Upper lobe of right lung (tissue), 1 donor: Measurements from ENCODE around the gene HIBADH. TPM values are rescaled to one million over a fixed set of nuclear protein-coding genes. Genes with fewer than 3 reads are reported as not detected.

Experiments
- ATAC-seq: fragments of 200-7000 bp; cut with Tn5 transposase; one replicate; pipeline ENCODE4 v1.9.1; 2020; ENCODE audit warnings: mild to moderate bottlenecking, moderate library complexity
- DNase-seq: peaks from one replicate; pipeline ENCODE4 v3.0.0-alpha.2; 2020
- H3K27ac ChIP-seq: fragments of 200-600 bp; one replicate; pipeline ENCODE4 v1.8.0; 2022
- H3K27me3 ChIP-seq: fragments of 200-600 bp; one replicate; pipeline ENCODE4 v1.8.0; 2022; ENCODE audit warnings: mild to moderate bottlenecking
- H3K36me3 ChIP-seq: fragments of 200-600 bp; one replicate; pipeline ENCODE4 v1.8.0; 2022
- H3K4me1 ChIP-seq: fragments of 200-600 bp; one replicate; pipeline ENCODE4 v1.8.0; 2022
- H3K4me3 ChIP-seq: fragments of 200-600 bp; one replicate; pipeline ENCODE4 v1.8.0; 2022; ENCODE audit warnings: mild to moderate bottlenecking
- H3K9me3 ChIP-seq: fragments of 200-600 bp; one replicate; pipeline ENCODE4 v1.8.0; 2022
- CTCF ChIP-seq: fragments of 200-600 bp; IDR thresholded peaks from one replicate; pipeline ENCODE4 v1.8.0; 2022; ENCODE audit warnings: antibody characterized with exemption
- intact Hi-C: fragments of 100-400 bp; cut with DNase I; formaldehyde crosslinking; loops from one replicate; pipeline ENCODE4 v1.11.0; 2022
- total RNA-seq: library from RNA; stranded (reverse); fragmentation: NEBNext Ultra II Directional; extraction: Animal tissue kit (Norgen Biotek cat#: 25700); gene quantifications from one replicate; pipeline ENCODE4 v1.2.1, GENCODE V29; 2021
- donor health status: DM: no; HTN: yes; CAD: no; lungs with severe emphysema.

HIBADH gene
- total RNA-seq, 1 donor from 2014 or later: 23.7 TPM

DNA sequence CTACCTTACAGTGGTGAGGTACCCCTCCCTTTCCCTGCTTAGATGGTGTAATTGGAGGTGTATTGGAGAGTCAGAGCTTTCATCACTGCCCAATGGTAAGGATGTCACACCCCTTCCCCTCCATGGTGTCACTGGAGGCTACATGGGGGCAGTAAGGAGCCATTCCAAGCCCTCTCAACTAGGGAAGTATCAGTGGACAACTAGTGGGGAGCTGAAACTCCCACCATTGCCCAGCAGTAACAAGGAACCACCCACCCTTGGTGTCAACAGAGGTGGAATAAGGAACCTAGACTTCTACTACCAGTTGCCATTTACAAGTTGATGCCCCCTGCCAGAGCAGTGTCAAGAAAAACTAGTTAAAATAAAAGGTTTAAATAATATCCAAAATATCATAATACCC lies 2.8 kb upstream of the HIBADH start:
- H3K27me3 ChIP-seq: no peaks in the 10 kb centered on the region
- no peak for DNase-seq

DNA sequence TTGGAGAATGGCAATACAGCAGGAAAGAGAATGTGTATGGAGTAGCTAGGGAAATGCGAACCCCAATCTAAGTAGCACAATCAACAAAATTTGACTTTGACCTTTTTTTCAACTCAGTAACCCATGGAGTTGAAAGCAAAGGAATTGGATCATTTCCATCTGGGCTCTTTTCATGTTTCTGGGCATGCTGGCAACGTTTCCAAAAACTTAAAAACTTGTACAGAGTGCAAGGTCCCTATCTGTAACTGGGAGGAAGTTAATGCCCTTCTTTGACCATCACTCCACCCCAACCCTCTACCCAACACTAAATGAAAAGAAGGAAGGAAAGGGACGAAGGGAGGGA lies 1.3 kb upstream of the HIBADH start:
- Histone ChIP-seq H3K27ac (no peak overlapping the region), H3K27me3 (no peaks in the 10 kb centered on the region), H3K9me3 (no peaks in the 10 kb centered on the region), H3K4me1 (peaks cover 9% of the 10 kb centered on the region), H3K4me3 (no peak overlapping the region), H3K36me3 (no peaks in the 10 kb centered on the region)
- TF ChIP-seq CTCF: no peak
- intact Hi-C loops: no loop called here
- no peak for DNase-seq
- ATAC-seq: no peak

More for the DNA sequence above, 2.8 kb upstream of the HIBADH start:
- H3K36me3 ChIP-seq: no peaks in the 10 kb centered on the region
- no peaks in the 10 kb centered on the region for H3K9me3 ChIP-seq
- H3K4me3 ChIP-seq: no peak overlapping the region
- TF ChIP-seq CTCF: no peak
- ATAC-seq: no peak
- peaks cover 9% of the 10 kb centered on the region for H3K4me1 ChIP-seq
- no peak overlapping the region for H3K27ac ChIP-seq
- intact Hi-C loops: no loop called here

DNA sequence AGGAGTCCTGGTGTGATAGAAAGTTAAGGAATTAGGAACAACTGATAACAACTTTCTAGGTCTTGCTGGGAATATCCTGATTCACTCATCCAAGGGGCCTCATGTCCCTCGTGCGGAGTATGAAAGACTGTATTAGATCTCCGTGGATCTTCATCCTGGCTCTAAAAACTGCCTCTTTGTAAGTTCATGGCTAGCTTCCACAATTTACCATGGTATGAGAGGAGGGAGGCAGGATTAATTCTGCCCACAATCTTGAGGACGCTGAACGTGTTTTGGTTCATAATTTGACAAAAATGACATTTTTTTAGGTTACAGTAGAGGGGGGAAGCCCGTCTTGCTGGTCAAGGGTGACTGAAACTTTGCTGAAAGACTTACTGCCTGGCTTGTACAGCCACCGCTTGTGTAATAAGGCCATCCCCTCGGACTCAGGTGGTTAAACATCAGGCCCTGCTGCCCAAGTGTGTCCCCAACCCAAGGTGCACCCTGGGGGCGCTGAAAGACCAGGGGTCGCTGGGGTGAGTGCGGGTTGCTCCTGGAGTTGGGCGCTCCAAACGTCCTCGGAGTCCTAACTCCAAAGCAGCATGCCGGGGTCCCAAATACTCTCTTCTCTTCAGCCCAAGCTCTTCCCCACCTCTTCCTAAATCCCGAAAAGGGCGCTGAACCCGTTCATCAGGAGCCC lies 733 bp downstream of the HIBADH start:
- Histone ChIP-seq H3K4me3 (peak overlapping the region; percentile 84), H3K27ac (peak overlapping the region; percentile 87), H3K9me3 (no peaks in the 10 kb centered on the region), H3K27me3 (no peaks in the 10 kb centered on the region), H3K36me3 (no peaks in the 10 kb centered on the region), H3K4me1 (peaks cover 9% of the 10 kb centered on the region)
- DNase-seq (no peak), ATAC-seq (peak; percentile 0)
- no peak for TF ChIP-seq CTCF
- intact Hi-C loops: no loop called here

DNA sequence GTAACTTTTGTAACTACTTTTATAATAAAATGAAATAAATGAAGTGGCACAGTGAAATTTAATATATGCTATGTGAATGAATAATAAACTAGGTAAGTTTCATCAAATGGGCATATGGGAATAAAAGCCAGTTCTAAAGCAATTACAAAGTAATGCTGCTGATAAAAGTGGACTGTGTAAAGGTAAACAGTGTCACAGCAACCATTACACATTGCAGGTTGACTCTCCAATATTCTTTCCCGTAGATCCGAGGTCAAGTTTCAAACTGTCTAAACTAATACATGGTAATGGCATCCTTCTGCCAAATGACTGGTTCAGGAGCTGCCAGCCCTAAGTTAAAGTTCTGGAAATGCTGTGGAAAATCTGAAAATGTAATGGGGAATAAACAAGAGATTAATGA lies 6.0 kb downstream of the HIBADH start:
- intact Hi-C loops: no loop called here
- no peak overlapping the region for H3K4me3 ChIP-seq
- no peak for ATAC-seq
- peaks cover 5% of the 10 kb centered on the region for H3K4me1 ChIP-seq
- no peak for TF ChIP-seq CTCF
- H3K9me3 ChIP-seq: no peaks in the 10 kb centered on the region
- no peak overlapping the region for H3K27ac ChIP-seq
- no peaks in the 10 kb centered on the region for H3K27me3 ChIP-seq
- H3K36me3 ChIP-seq: no peaks in the 10 kb centered on the region
- no peak for DNase-seq

GRCh38 chr7:27655184-27655583 lies 7.5 kb downstream of the HIBADH start:
- DNase-seq (no peak), ATAC-seq (no peak)
- Histone ChIP-seq H3K9me3 (no peaks in the 10 kb centered on the region), H3K27ac (no peak overlapping the region), H3K4me3 (no peak overlapping the region), H3K4me1 (no peaks in the 10 kb centered on the region), H3K36me3 (no peaks in the 10 kb centered on the region), H3K27me3 (no peaks in the 10 kb centered on the region)
- intact Hi-C loops: no loop called here
- TF ChIP-seq CTCF: no peak

- Histone ChIP-seq H3K27me3 (no peaks in the 10 kb centered on the region), H3K4me3 (no peak overlapping the region), H3K36me3 (peaks cover 3% of the 10 kb centered on the region), H3K9me3 (no peaks in the 10 kb centered on the region), H3K27ac (no peak overlapping the region), H3K4me1 (no peaks in the 10 kb centered on the region)
- no peak for TF ChIP-seq CTCF
- no peak for ATAC-seq
- no peak for DNase-seq
- intact Hi-C loops: no loop called here
Measured at GRCh38 chr7:27652518-27652917, 10.2 kb downstream of the HIBADH start.
